ENCODE results near the gene LXN.
"Not testable (repeated sequence)": the region's sequence is repeated elsewhere in the genome, so short reads cannot be mapped to it uniquely, and the experiment has no call there.

LXN gene

DNA sequence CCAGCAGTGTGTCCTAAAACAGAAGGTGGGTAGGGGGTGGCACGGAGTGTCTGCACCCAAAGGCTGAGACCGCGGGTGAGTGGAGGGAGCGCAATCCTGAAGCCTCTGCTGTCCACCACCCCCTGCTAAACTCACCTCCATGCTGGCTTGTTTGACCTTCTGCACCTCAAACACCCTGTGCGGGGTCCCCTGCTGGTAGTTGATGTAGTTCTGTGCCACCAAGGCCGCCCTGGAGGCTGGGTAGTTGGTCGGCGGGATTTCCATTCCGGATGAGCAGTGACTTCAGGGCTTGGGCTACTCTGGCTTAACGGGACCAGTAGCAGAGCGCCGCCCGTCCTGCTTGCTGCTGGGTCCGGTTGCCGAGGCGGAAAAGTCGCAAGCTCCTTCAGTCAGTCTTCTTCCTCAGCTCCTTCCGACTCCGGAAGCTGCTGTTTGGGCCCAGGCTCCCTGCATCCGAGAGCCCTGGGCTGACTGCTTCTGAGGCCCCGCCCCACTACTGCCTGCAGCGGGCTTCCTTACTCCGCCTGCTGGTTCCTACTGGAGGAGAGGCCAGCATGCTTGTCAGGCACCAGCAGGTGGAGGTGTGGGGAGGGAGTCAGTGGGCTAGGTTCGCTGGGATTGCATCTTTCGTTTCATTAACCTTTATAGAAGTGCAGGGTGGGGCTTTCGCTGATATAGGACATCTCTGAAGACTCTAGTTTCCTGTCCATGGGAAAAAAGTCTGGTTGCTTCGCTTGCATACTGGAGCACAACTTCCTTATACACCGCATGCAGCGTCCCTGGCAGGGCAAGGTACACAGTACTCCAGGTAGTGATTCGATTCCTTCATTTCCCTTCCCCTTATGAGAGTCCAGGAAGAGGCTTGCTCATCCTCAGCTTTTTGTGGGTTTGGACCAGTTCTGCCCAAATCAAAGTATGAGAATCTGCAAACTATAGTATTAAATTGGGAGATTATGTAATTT, at the start of gene LXN:
LXN (minus strand) TSS at position 434 of the 962 bp plus-strand sequence; CDS start at position 264, 170 bp downstream.
- peak; percentile 69 to 80 (median 72) for DNase-seq

DNA sequence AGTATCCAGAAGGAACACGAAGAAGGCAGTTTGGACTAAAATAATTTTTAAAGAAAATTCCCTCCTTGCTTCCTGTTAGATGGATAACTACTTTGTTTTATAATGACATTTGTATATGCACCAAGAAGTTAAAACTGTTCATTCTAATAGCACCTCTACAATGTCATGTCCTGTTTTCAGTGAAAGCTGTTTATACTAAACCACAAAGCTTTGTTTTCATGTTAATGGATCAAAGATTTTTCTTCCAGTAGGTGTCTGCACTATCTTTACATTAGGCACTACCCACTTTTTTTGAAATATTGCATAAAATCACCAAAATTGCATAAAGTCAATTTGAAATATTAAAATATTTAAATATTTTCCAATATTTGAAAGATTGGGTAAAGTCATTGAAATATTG, 49.7 kb upstream of the LXN start:
- DNase-seq = peak in 3 of 6 experiments; percentile 13 to 22 (median 22)

DNA sequence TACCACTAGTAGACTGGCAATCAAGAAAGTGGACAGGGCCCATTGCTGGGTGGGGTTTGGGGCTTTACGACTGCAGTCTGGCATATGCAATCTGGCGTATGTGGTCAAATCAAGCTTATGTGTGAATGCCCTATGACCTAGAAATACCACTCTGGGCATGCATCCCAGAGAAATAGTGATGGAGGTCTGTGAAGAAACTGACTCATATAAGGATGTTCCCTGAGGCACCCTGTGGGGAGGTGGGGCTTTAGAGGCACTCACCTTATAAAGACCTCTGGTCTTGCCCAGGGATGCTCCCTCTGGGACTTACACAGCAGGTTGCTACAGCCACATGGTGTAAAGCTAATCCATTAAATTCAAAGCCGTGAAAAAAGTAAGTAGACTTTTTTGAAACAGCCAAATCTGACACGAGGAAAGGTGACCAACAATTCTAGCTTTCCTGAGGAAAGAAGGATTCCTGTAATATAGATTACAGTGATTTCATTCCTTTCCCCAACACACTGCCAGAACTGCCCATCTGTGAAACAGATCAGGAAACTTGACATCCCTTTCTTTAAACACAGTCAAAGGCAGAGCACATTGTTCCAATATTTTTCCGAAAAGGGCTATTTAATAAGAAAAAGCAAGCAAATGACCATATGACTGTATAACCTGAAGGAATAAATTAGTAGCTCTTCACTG, 46.2 kb upstream of the LXN start:
- DNase-seq = no peak

DNA sequence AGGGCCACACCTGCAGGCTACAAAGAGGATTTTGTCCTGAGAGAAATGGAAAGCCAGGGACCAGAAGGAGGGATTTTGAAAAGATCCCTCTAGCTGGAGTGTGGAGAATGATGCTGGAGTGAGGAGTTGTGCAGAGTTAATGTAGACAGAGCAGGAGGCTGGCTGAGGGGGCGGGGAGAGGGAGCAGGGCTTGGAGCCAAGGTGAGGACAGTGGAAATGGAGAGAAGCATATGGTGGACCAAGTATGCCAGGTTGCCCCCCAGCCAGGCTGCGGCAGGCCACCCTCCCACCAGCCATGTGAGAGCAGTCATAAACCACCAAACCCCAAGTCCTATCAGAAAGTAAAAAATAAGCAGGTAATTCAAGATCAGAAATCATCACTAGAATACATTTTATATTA, 45.1 kb upstream of the LXN start:
- DNase-seq = no peak

- no peak for DNase-seq
Observed at GRCh38 chr3:158713094-158713499, 40.6 kb upstream of the LXN start.

- no peak for DNase-seq
Observed at GRCh38 chr3:158712443-158712842, 40.0 kb upstream of the LXN start.

DNA sequence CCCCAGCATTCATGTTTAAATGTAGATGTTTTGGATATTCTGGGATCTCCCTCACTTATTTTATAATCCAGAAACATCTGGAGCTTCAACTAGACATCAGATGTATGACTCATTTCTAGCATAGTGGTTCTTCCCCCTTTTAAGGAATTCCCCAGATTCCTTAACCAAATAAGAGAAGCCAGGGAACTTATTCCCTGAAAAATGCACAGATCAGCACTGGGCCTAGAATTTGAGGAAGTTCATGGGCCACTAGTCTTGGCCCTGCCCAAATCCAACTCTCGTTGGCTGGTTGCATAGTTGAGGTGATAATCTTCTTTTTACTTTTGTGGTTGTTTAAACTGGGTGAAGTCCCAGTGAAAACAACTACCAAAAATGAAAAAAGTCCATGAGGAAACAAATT, 39.4 kb upstream of the LXN start:
- DNase-seq = no peak

GRCh38 chr3:158710601-158711000, 38.2 kb upstream of the LXN start:
- no peak for DNase-seq

DNA sequence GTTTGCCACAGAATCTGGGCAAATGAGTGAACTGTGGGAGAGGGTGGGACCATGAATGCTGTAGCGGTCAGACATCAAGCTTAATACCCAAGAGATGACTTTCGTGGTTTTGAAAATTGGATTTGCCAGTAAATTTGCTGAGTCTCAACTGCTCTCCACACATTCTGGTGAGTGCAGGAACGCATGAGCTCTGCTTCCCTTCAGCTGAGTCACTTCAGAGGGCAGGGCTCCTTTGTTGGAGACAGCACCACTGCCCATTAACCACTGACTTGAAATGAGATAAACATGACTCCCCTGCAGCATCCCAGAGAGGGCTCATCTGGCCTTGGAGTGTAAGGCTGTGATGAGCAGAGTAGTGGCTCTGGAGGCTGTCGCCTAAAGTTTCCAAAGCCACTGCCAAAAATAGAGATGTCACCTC, 37.2 kb upstream of the LXN start:
- DNase-seq = no peak

DNA sequence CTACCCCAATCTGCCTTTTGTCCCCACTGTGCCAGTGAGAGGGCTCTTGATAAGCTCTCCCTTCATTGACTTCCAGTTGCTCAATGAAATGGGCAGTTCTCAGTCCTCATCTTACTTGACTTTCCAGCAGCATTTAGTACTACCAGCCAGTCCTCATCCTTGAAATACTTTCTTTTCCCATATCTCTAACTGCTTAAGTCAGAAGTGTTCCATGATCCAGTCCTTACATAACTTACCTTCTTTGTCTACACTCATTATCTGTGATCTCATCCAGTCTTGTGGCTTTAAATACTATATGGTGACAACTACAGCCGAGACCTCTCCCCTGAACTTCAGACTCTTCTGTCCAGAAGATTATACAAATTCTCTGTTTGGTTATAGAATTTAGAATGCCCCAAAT, 31.1 kb upstream of the LXN start:
- no peak for DNase-seq

DNA sequence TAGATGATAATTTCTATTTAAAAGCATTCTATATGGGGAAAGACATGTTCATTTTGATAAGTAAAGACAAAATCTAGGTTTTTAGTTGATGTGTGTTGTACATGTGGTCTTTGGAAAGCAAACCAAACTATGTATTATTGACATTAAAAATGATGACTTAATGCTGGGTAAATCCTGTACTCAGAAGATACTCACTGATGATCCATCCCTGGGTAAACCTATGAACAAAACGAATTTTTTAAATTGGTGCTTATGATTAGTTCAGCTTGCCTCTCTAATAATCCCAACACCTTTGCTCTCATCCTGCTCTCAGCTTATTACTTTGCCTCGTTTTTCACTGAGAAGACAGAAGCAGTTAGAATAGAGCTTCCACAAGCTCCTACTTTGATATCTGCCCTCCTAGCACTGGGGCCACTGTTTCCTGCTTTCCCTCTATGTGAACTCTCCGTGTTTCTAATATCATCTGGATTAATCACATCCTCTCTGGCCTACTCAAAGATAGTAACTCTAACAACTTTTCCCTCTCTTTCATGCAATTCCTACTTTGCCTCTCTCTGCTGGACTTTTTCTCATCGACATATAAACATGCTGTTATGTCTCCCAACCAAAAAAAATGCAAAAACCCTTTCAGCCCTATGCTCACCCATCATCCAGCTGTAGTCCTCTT, 30.5 kb upstream of the LXN start:
- no peak for DNase-seq

- DNase-seq = no peak
Observed at GRCh38 chr3:158701420-158702065, 29.1 kb upstream of the LXN start.

GRCh38 chr3:158700559-158700958, 28.1 kb upstream of the LXN start:
- no peak for DNase-seq

DNA sequence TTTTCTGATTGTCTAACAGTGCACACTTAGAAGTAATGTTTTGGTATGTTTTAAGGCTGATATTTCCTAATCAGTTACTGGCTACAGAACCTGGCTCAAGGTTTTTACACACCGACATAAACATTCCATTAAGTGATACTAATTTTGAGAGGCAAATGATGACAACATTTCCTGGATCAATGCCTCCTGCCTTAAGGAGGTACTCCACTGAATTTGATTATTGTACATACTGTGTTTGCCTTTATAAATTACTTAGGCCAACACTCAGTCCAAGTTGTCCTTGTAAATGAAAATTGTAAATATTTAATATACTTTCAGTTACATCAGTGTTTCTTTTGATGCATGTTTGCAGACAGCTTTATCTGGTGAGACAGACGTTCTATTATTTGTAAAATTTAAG, 24.2 kb upstream of the LXN start:
- no peak for DNase-seq

GRCh38 chr3:158693866-158694456, 21.5 kb upstream of the LXN start:
- DNase-seq = not testable (repeated sequence)

DNA sequence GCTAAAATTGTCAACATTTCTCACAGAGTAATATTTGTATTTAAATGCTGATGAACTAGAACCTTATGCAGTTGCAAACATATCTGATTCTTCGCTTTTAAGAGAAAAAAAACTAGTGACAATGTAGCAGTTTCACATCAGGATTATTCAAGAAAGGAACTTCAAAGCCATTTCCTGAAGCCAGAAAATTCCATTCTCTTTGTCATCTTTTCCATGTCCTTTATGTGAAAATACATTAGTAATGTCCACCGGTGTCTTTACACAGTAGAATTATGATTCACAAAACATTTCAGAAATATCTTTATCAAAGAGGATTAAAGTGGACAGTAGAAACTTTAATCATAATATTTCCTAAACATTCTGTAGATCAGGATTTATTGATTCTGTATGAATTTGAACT, 12.7 kb upstream of the LXN start:
- no peak for DNase-seq

DNA sequence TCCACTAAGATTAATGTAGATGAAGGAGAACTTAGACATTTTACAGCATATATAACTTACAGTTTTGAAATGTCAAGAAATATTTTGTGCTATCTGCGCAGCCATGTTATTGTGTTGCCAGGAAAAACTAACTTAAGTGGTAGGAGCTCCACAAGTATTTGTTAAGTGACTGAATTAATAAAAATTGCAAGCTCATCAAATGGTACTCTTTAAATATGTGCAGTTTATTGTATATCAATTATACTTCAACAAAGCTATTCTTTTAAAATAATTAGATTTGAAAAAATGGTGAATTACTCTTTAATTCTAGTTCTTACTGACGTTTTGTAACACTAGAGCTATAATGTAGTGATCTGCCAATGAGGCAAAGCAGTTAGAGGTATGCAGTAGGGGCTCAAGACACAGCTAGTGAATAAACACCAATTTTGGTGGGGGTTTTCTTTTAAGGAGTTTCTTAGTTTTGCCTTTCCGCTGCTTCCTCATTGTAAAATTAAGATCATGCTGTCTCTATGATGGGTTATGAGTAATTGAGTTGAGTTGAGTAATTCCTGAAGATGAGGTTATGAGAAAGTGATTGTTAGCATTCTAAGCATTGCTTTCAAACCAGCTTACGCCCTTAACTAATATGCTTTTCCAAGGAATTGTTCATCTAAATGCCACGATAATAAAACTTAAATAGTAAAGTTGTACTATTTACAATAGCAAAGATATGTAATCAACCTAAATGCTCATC, 10.9 kb upstream of the LXN start:
- DNase-seq = no peak

GRCh38 chr3:158680861-158681260, 8.4 kb upstream of the LXN start:
- no peak for DNase-seq

DNA sequence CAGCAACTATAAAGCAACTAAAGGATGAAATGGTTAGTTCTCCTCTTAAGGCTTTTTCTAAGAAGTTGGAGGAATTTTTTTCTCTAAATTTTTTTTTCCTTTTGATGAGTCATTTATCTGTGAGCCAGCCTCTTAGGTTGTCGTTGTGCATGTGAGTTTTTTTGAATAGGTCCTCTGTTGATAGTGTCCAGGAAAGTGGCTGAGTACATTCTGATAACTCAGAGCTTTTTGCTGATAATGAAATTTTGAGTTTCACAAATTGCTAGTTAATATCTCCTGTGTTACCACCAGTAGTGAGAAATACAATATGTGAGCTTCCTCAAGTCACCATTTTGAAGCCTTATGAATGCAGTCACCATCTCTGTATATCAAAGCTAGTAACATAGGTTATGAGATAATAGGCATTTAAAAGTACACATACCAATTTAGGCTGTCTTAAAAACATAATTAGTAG, 7.1 kb upstream of the LXN start:
- no peak for DNase-seq

DNA sequence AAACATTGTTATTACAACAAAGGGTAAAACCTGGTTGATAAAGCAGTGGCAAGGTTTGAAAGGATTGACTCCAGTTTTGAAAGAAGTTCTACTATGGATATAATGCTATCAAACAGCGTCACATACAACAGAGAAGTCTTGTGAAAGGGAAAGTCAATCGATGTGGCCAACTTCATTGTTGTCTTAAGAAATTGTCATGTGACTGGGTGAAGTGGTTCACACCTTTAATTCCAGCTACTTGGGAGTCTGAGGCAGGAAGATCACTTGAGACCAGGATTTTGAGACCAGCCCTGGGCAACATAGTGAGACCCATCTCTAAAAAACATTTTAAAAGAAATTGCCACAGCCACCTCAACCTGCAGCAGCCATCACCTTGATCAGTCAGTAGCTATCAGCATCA, 6.2 kb upstream of the LXN start:
- DNase-seq = no peak

DNA sequence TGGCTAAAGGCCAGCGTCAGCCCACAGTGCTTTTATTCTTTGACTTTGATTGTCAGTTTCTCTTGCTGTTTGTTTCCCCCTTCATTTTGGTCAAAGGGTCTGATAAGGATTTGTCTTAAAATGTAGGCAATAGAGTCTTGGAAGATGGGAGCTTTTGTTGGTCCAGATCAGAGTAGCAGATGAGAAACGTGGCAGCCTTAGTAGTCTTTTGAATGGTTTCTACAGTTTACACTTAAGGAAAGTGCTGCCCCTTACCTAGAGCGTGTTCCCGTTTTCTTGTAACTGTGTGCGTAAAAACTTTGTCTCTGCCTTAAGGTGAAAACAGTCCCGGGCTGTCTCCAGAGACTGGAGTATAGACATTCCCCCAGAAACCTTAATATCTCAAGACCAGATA, 630 bp downstream of the LXN start:
- no peak for DNase-seq

DNA sequence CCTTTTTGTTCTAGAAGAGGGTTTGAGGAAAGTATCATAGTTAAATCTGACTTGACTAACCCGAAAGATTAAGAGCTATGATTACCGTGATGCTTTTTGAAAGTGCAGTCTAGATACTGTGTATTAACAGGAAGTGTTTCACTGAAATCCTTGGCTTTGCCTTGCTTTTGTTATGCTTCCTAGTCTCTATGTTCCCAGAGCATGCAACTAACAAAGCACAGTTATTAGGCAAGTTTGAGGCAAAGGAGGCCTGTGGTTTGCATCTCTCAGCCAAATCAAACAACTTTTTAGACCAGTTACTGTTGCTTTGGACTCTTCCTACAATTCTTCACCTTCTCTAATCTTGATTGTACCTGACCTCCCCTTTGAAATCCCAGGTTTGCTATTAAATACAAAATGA, 3.9 kb downstream of the LXN start:
- DNase-seq = no peak

Data from stimulated activated naive CD4-positive, alpha-beta T cell (primary cell).